Midbrain (tissue), 1 donor: ENCODE results near the gene NFIB.

Experiments used
- DNase-seq: peaks from one replicate; lab custom pipeline; 2025; lab: John Stamatoyannopoulos, UW

The NFIB gene

GRCh38 chr9:14306672-14307660 lies 7.0 kb downstream of the NFIB start:
- DNase-seq: no peak

GRCh38 chr9:14306188-14306587 lies 7.8 kb downstream of the NFIB start:
- DNase-seq: no peak

GRCh38 chr9:14304259-14304658 lies 9.7 kb downstream of the NFIB start:
- no peak for DNase-seq

- DNase-seq: peak; percentile 92
These were observed 10.4 kb downstream of the NFIB start for GRCh38 chr9:14303521-14303920.

DNA sequence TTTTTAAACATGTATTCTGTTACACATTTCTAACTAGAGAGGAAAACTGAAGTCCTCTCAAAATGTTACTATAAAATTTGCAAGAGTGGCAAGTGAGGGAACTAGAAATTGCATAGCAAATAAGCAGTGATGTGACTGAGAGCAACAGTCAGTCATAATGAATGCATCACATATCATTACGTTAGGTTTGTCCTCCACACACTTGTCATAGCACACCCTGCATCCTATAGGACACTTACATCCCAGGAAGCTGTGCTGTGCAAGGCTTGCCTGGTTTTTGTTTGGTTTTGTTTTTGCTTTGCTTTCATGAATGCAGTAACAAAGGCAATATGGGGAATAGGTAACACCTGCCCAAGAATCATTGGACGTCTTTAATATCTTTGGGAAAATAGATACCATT lies 10.8 kb downstream of the NFIB start:
- DNase-seq: no peak

GRCh38 chr9:14302405-14302804 lies 11.5 kb downstream of the NFIB start:
- DNase-seq: no peak

GRCh38 chr9:14301583-14302021 lies 12.3 kb downstream of the NFIB start:
- DNase-seq: no peak

- DNase-seq: no peak
These were observed 12.9 kb downstream of the NFIB start for GRCh38 chr9:14301006-14301405.

GRCh38 chr9:14300588-14300987 lies 13.4 kb downstream of the NFIB start:
- no peak for DNase-seq

GRCh38 chr9:14300040-14300439 lies 13.9 kb downstream of the NFIB start:
- no peak for DNase-seq

GRCh38 chr9:14298601-14299022 lies 15.3 kb downstream of the NFIB start:
- no peak for DNase-seq

- no peak for DNase-seq
These were observed 17.3 kb downstream of the NFIB start for GRCh38 chr9:14296495-14297113.

- no peak for DNase-seq
These were observed 19.3 kb downstream of the NFIB start for GRCh38 chr9:14294659-14295058.

DNA sequence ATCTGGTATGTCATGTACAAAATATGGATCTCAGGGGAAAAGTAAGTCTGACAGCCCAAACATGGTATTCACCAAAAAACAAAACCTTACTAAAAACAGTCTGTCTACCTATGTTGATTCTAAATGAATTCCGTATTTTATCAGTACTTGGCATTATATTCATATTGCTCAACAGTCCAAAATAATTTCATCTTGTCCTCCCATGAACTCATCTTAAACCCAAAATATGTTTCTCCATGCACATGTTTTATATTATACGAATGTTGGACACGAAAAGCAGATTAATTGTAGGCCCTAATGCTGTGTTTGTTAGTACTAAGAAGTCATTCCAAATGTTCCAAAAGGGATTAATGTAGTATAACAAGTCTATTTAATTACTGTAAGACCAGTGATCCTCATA lies 20.1 kb downstream of the NFIB start:
- no peak for DNase-seq

- no peak for DNase-seq
These were observed 21.7 kb downstream of the NFIB start for GRCh38 chr9:14292181-14292739.

DNA sequence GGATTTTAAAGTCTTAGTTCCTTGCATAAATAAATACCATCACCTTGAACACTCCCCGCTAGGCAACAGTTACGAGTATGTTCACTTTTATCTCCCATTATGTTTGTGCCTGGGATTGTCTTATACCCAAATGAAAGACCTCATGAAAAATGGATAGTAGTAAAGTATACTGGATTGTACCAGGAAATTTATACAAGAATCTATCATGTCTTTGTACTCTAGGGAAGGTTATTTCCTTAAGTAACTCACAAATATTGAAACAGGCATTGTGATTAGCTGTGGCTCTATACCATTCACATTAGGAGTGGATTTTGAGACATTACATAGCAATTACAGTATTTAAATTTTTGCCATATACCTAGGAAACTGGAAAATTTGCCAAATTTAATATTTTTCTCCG lies 24.0 kb downstream of the NFIB start:
- no peak for DNase-seq

DNA sequence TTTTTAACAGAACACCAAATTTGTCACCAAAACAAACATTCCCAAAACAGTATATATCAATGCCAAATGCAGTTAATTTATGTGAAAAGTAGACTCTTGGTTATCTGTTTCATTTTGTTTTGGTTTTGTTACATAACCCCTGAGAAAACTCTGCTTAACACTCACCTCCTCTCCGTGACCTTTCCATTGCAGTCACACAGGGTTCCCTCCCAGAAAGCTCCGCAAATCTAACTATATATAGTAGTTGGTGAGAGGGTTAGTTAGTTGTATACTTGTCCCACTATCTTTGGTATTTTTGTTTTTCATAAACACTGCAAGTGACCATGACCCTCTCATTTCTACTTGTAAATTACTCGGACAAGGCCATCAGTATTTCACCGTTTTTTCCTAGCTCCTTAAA lies 25.5 kb downstream of the NFIB start:
- no peak for DNase-seq

DNA sequence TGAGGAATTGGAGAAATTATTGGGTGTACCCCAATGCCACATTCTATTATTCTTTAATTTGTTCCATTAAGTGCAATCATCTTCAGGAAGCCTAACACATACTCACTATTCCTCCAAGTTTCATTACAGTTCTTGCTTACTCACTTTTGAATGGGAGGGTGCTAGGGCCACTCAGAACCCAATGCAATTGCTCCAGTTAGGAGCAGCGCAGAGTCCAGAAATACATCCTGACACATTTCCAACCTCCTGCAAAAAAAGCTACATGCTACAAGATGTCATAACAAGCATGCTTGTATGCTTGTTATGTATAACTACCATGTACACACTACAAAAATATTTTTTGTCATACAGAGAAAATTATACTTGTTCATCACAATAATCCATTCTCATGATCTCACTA lies 27.8 kb downstream of the NFIB start:
- no peak for DNase-seq

GRCh38 chr9:14283276-14283675 lies 30.7 kb downstream of the NFIB start:
- DNase-seq: no peak

DNA sequence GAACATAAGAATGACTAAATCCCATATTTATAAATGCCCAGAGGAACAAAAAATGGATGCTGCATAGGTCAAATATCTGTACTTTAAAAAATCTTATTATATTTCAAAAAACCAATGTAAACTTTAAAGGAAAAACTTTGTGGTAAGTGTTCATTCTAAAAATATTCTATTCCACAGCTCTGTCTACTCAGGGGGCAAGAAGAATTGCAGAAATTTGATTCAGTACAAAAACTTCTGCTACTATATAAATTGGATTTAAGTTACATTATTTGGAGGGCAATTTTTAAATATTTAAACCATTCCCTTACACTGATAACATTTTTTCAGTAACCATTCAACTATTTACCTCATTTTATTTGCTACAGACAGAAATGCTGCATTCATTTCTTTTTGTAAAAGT lies 32.1 kb downstream of the NFIB start:
- no peak for DNase-seq

- no peak for DNase-seq
These were observed 32.7 kb downstream of the NFIB start for GRCh38 chr9:14281136-14281795.

DNA sequence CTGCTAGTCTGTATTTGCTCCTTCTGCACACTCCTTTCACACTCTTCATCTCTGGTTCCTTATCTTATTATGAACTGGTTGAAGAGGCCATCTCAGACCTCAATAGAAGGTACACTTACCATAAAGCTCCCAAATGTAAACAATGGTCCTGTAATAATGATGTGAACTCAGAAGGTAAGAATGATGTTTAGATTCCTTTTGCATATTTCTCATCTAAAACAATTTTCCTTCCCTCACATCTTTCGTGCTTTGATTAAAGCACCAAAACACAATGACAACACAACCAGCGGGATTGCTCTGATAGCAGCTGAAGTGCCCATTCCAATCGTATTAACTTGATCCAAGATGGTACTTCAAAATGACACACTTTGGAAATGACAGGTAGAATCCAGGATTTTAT lies 34.3 kb downstream of the NFIB start:
- DNase-seq: no peak
